ENCODE data around the gene PRKCQ.

PRKCQ gene

GRCh38 chr10:6579904-6580278 is at the start of gene PRKCQ:
PRKCQ (minus strand) TSS chr10:6580276; CDS start chr10:6515135, 65,141 bp downstream.
- DNase-seq, result no peak

DNA sequence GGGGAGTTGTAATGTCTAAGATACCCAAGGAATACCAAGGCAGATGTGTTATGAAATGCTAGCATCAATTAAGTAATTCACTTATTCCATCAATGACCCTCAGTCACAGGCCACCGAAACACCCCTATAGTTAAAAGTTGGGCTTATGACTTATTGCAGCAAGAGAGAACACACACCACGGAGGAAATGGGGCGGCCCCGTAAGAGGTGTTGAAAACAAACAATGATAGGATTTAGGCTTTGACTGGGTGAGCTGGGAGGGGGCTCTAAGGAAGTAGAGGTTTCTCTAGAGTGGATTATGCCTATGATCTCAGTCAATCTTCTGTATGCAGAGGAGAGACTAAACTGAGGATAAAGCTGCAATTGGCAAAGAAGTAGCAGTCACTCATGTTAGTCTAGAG is 45.4 kb upstream of the PRKCQ start:
- DNase-seq, result no peak

DNA sequence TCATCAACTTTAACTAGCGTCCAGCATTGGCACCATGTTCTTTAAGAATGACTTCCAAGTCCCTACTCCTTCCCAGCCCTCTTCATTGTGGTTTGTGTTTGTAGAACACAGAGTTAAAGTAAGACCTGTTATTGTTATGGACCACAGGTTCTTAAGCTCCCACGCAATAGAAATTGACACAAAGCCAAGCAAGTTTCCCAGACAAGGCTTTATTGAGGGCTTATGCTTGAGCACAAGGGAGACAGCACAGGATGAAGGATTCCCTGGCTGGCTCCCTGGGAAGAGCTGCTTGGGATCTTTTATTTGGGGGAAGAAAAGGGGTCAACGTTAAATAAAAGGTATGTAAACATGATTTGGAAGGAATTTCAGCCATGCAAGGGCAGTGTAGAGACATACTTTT is 44.3 kb upstream of the PRKCQ start:
- DNase-seq, result no peak

- DNase-seq, result no peak
These were observed 42.8 kb upstream of the PRKCQ start for GRCh38 chr10:6622921-6623320.

- DNase-seq, result no peak
These were observed 41.5 kb upstream of the PRKCQ start for GRCh38 chr10:6621536-6621935.

DNA sequence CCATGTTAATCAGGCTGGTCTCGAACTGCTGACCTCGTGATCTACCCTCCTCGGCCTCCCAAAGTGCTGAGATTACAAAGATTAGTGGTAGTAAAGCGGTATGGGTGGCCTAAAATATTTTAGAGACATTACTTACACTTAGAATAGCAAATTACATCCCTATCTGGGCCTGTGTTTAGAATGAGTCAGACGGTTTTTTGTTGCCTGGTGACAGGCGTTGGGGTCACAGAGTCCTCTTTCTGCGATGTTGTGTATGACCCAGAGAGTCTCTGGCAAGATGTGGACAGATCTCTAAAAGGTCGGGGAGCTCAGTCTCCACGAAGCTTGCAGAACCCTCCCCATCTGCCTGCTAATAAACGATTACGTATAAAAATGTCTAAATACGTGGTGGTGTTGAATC is 39.6 kb upstream of the PRKCQ start:
- DNase-seq, result no peak

GRCh38 chr10:6618340-6618739 is 38.3 kb upstream of the PRKCQ start:
- no peak for DNase-seq

GRCh38 chr10:6617309-6618076 is 37.4 kb upstream of the PRKCQ start:
- DNase-seq, result no peak

DNA sequence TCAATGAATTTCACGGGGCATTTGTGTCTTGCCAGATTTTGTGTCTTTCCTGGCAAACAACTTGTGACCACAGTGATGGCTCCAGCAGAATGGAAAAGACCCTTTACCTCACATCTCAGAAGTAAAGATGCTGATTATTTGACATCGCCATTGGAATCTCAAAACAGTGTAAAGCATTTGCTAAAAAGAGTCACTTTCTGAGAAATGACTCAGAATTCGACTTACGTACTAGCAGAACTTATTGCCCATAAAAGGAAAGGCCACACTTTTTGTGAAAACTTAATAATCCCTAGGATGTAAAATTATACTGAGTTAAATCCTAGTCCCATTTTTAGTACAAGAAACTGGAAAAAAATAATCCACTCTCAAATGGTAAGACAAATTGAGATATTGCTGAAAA is 35.9 kb upstream of the PRKCQ start:
- DNase-seq, result no peak

- DNase-seq, result no peak
These were observed 32.3 kb upstream of the PRKCQ start for GRCh38 chr10:6612371-6612770.

- DNase-seq, result no peak
These were observed 30.6 kb upstream of the PRKCQ start for GRCh38 chr10:6610647-6611046.

DNA sequence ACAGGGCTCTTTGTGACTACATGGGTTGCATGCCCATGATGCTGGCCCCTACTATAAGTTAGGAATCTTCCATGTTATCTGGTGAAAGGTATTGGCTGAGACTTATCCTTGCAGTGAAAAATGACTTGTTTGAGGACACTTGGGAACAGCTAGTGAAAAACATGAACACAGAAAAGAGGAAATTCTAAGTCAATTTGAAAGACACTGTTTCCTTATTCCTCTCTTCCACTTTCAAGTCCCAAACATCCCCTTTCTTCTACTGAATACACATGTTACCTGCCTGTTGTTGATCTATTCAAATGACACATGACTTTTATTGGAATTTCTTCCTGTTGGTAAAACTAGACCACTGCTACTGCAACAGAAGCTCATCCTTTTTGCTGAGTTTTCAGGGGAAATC is 29.5 kb upstream of the PRKCQ start:
- no peak for DNase-seq

- DNase-seq, result no peak
These were observed 27.7 kb upstream of the PRKCQ start for GRCh38 chr10:6607778-6608177.

DNA sequence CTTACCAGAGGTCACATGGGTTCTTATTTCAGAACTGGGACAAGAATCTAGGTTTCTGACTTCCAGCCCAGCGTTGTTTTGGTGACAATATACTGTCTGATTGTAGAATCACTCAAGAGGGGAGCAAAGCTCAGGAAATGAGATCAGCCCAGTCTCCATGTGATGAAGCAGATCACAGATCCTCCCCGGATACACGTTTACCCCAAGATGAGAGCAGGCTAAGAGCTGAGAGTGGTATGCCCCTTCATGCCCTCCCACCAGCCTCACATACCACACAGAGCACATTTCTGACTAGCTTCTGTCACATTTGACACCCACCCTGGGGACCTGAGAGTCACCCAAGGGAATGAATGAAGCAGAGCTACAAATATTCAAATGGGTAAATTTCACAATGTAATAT is 27.1 kb upstream of the PRKCQ start:
- DNase-seq, result no peak

GRCh38 chr10:6603142-6604125 is 23.4 kb upstream of the PRKCQ start:
- no peak for DNase-seq

GRCh38 chr10:6602700-6603084 is 22.6 kb upstream of the PRKCQ start:
- DNase-seq, result no peak

DNA sequence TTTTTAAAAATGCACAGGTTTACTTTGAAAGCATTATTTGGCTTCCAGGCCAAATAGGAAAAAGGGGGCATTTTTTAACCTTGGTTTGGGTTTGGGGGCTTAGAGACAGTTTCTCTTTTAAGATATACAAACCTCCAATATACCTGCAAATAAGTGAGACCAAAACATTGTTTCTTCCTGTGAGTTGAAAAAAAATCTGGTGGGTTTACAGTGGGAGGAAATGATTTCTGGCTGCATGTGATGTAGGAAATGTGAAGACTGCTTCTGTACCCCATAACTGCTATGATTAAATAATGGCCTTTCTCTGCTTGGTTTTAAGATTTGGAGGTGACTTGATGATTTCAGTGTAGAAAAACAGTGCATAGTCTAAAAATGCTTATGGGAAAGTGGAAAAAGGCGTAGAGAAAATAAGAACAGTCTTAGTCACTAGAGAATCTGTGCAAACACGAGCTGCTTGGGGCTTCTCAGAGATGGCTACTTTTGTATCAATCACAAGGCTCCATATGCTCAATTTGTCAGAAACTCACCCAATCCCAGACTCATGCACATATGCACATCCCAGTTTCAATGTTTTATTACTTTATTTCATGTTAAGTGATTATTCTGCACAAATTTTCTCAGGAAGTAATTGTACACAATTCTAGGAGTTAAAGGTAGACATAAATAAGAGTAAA is 22.1 kb upstream of the PRKCQ start:
- DNase-seq, result no peak

DNA sequence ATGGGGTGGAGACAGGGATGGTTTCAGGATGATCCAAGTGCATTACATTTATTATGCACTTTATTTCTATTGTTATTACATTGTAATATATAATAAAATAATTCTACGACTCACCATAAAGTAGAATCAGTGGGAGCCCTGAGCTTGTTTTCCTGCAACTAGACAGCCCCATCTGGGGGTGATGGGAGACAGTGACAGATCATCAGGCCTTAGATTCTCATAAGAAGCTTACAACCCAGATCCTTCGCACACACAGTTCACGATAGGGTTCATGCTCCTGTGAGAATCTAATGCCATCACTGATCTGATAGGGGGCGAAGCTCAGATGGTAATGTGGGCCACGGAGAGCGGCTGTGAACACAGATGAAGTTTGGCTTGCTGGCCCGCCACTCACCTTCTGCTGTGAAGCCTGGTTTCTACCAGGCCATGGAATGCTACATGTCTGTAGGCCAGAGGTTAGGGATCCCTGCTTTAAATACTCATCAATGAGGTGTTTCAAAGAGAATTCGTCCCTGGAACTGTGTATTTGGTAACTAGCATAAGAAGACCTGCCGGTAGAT is 21.2 kb upstream of the PRKCQ start:
- no peak for DNase-seq

DNA sequence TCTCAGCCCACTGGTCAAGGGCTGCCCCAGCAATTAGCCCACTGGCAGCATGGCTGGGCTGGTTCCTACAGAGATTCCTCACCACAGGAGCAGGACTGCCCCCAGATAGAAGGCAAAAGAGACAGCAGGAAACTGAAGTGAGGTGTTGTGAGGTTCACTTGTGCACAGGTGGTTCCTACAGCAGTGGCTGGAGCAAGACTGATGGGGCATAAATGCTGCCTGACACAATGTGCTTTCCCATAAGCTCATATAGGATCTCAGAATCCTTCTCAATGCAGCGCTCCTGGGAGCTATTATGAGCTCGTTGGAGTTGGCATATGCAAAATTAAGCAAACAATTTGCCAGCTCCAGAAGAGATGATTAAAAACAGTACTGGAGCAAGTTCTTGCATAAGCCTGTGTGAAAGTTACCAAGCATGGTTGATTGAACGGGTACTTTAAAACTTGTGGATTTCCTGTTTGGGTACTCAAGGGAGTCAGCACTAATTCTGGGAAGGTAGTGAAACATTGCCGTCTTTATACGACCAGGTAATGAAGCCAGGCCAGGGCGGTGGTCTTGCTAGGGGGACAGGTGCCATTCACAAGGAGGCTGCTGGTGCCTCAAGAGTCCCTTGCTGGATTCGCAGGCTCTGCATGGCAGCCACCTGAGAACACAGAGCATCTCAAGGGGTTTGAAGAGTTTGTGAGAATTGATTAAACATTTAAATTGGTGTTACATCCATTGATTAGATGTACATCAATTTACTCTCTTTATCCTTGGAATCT is 20.3 kb upstream of the PRKCQ start:
- DNase-seq, result no peak

GRCh38 chr10:6598679-6599078 is 18.6 kb upstream of the PRKCQ start:
- no peak for DNase-seq

- DNase-seq, result no peak
These were observed 17.4 kb upstream of the PRKCQ start for GRCh38 chr10:6597478-6597877.

DNA sequence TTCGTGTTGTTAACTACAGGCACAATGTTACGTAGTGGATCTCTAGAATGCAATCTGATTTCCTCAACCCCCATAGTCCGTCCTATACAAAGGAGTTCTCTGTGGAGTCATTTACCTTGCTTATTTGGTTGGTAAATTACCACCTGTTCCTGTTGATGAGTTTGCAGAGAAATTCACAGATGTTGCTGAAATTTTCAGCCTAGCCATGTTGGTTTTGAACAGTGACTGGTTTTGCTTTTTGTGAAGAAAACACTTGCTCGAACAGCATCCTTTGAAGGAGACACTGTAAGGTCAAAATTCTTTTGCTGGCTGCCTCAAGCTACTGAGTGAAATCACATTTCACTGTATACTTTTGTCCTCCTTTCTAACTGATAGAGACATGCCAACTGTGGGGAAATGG is 15.4 kb upstream of the PRKCQ start:
- no peak for DNase-seq
